HG02970 (cell line): ENCODE results near the gene CLIC5.

ENCODE experiments used
- ATAC-seq: cut with Tn5 transposase; IDR thresholded peaks from one replicate; pipeline ENCODE4 v1.9.1; 2021; ENCODE audit warnings: mild to moderate bottlenecking, moderate library complexity, moderate number of reproducible peaks; ENCODE audit not compliant: unreplicated experiment, low FRiP score

The CLIC5 gene

GRCh38 chr6:46015119-46015968, at the start of gene CLIC5:
Gene CLIC5, minus strand, starts transcription at chr6:46015860. Its CDS starts 318 bp downstream, at chr6:46015542.
- ATAC-seq, result no peak

GRCh38 chr6:46062991-46063390, 47.3 kb upstream of the CLIC5 start:
- no peak for ATAC-seq

DNA sequence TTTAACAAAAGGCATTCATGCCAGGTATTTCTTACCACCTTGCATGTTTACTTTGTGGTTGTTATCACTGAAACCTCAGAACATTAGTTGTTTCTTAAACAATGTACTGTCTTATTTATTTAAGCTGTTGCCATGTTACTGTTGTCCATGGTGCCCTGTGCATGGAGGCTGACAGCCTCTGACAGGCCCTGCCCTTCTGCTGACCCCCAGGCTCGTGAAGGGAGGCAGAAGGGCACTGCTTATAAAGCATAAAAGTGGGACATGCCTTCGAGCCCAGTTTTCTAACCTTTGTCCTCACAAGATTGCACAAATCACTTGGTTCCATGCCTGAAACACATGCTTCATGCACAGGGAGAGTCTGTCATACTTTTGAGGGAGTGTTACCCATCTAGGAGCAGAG, 46.7 kb upstream of the CLIC5 start:
- ATAC-seq, result no peak

DNA sequence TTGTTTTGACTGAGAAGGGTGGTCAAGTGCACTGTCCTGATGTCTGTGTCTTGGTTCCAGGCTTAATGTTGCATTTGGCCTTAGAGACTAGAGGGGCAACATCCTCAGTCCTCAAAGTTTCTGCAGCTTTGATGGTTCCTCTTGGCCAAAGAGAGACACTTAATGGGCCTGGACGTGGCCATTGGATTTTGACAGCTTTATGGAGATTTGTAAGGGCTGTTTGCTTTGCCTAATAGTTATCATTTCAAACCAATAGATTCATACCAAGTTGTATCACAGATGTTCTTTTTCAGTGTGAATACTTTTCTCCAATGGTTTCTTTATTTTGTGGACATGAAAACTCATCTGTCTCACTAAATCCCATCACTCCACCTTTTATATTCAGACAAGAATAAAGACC, 45.8 kb upstream of the CLIC5 start:
- ATAC-seq, result no peak

- no peak for ATAC-seq
Observed at GRCh38 chr6:46059608-46060007, 43.9 kb upstream of the CLIC5 start.

- no peak for ATAC-seq
Observed at GRCh38 chr6:46058951-46059350, 43.3 kb upstream of the CLIC5 start.

- ATAC-seq, result no peak
Observed at GRCh38 chr6:46057792-46058191, 42.1 kb upstream of the CLIC5 start.

DNA sequence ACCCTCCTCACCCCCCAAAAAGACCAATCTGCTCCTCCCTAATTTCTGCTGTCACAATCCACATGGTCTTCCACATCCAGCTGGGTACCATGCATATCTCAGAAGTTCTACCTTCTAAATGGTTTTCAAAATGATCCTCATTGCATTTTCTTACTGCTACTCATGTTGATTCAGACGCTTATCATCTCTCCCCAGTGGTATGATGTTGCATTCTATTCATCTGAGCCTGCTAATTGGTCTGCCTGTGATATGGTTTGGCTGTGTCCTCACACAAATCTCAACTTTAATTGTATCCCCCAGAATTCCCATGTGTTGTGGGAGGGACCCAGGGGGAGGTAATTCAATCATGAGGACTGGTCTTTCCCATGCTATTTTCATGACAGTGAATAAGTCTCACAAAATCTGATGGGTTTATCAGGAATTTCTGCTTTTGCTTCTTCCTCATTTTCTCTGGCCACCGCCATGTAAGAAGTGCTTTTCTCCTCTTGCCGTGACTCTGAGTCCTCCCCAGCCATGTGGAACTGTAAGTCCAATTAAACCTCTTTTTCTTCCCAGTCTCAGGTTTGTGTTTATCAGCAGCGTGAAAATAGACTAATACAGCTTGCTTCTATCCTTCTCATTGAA, 41.4 kb upstream of the CLIC5 start:
- no peak for ATAC-seq

DNA sequence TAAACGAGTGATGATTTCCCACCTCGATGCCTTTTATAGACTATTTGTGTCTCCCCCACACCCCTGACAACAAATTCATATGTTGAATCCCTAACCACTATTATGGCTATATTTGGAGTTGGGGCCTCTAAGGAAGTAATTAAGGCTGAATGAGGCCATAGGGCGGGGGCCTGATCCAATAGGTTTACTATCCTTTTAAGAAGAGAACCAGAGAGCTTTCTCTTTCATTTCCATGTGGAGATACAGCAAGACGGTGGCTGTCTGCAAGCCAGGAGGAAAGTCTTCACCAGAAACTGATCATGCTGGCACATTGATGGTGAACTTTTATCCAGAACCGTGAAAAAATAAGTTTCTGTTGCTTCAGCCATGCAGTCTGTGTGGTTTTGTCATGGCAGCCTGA, 38.9 kb upstream of the CLIC5 start:
- no peak for ATAC-seq

DNA sequence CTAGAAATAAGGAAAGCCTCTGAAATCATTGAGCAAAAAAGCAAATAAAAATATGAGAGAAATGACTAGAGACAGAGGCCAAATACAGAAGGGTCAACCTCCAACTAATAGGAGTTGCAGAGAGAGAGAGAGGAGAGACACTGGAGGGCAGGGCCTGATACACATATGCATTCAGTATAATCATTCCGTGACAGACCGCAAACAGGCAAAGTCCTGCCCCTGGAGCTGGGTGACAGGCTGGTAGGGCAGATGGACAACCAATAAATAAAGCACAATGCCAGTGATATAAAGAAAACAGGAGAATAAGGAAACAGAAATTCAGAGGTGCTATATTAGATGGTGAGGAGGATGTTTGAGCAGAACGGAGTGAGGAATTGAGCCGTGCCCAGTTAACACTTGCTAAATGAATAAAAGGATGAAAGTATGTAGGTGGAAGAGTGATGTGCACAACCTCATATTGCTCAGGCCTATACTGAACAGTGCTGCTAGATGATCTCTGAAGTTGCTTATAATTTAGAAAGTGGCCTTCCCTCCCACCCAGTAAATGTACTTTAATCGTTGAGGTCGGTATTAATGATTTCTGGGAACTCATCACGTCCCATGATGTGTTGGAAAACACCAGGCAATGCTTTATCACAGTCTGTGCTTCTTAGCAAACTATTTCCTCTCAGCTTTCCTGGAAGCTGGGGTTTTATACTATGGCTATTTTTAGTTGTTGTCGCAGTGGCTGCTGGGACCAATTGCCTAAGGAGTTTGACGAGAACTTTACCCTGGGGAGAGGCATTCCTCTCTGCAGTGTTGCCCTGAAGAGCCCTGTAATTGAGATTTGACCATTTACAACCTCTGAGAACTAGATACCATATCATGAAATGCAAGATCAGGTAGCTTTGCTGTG, 37.6 kb upstream of the CLIC5 start:
- no peak for ATAC-seq

DNA sequence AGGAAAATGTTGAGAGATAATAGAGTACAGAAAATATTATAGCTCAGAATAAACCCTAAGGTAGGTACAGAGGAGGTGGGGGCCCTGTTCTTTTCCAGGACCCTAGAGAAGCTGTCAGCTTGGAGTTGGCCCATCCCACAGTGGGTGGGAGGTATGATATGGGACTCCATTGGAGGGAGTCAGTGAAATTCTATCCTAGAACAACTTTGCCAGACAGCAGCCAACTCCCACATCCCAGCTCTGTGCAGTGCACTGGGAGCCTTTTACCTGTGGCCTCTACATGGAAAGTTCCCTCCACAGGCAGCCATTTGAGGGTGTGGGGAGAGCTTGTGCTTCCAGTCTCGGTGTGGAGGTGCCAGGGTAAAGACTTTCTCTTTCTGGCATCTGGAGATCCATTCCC, 36.8 kb upstream of the CLIC5 start:
- no peak for ATAC-seq

GRCh38 chr6:46051962-46052361, 36.3 kb upstream of the CLIC5 start:
- no peak for ATAC-seq

DNA sequence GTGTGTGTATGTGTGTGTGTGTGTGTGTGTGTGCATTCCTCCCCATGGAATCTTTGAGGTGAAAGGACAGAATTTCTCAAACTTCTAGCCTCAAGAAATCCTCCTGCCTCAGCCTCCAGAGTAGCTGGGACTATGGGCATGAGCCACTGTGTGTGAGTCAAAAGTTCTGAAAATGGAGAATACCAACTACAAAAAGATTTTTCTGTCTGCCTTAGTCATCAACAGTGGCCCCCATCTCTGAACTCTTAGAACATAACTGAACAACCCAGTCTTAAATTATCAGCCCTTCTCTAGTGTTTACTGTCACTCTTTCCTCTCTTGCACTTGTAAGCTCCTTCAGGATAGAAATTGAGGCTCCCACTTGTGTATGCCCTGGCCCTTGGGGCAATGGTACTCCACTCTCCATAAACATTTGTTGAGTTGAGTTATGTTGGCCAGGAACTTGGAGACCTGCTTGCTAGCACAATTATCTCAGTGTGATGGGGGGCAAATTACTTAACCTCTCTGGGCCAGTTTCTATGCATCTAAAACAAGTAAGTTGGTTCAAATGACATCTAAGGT, 35.3 kb upstream of the CLIC5 start:
- no peak for ATAC-seq

DNA sequence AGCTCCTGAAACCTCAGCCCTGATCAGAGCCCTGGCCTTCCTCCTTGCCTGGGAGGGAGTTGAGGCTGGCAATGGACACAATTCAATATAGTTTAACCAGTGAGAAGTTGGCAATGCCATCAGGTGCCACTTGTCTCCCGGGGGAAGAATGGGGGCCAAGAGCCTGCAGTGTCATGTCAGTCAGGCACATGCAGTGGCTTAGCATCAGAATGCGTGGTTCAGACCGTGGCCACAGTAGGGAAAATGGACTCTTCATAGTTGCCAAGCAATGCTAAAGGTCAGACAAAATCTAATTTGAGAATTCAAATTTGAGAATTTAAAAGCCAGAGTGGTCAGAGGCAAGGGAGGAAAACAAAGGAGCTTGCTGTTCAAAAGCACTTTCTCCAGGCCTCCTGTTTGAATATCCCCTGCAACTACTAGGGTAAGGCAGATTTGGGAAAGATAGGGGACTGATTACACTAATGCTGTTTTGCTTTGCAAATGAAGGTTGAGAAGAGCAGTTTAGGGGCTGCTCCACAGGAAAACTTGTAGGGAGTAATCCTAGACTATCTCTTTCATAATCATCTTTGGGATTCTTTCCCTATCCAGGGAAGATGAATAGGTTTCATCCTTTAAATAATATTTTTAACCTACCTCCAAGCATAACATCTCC, 33.1 kb upstream of the CLIC5 start:
- ATAC-seq, result no peak

- ATAC-seq, result no peak
Observed at GRCh38 chr6:46046558-46047174, 31.0 kb upstream of the CLIC5 start.

DNA sequence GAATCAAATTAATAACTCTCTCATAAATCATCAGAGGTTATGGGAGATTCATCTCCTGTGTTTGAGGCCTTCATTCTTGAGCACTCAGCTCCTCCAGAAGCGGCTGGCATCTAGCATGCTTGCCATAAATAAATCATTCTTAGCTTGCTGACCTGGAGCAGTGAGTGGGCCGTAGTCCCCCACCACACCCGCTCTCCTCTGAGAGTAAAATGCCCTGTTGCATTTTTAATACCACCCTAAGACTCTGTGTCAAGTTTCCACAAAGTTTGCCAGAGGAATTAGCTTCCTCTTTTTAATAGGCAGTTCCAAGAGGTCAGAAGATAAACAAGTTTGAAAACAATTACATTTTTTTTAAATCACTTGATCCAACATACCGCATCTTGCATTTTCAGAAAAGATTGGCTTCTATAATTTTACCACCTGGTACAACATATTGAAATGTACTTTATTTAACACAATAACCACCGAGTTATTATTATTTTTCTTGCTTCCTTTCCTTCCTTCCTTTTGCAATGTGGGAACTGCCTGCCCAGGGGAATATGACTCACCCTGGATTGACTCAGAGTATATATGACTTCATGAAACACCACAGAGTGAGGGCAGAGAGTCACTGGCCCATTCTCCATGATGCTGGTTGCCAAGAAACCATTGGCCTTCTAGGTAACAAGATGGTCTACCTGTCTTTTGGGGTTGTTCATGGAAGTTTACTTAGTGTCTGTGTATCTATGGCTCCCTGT, 29.4 kb upstream of the CLIC5 start:
- ATAC-seq, result no peak

- ATAC-seq, result no peak
Observed at GRCh38 chr6:46042355-46042999, 26.8 kb upstream of the CLIC5 start.

- ATAC-seq, result no peak
Observed at GRCh38 chr6:46040288-46040687, 24.6 kb upstream of the CLIC5 start.

DNA sequence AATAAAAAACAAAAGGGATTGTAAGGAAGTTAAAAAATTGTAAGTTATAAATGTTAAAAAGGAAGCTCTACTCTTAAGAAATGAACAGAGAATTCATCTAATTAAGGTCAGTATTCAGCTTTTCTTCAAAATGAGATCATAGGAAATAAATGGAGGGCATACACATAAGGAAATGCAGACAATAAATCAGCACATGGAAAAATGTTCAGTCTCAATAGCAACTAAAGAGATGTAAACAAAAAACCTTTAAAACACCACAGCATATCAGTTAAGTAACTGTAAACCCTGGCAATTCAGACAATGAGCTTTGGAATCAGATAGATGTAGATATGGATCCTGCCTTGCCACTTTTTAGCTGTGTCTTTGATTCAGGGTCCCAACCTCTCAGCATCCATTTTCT, 24.0 kb upstream of the CLIC5 start:
- ATAC-seq, result no peak
